ENCODE measurements around the gene NPR3.

The NPR3 gene

DNA sequence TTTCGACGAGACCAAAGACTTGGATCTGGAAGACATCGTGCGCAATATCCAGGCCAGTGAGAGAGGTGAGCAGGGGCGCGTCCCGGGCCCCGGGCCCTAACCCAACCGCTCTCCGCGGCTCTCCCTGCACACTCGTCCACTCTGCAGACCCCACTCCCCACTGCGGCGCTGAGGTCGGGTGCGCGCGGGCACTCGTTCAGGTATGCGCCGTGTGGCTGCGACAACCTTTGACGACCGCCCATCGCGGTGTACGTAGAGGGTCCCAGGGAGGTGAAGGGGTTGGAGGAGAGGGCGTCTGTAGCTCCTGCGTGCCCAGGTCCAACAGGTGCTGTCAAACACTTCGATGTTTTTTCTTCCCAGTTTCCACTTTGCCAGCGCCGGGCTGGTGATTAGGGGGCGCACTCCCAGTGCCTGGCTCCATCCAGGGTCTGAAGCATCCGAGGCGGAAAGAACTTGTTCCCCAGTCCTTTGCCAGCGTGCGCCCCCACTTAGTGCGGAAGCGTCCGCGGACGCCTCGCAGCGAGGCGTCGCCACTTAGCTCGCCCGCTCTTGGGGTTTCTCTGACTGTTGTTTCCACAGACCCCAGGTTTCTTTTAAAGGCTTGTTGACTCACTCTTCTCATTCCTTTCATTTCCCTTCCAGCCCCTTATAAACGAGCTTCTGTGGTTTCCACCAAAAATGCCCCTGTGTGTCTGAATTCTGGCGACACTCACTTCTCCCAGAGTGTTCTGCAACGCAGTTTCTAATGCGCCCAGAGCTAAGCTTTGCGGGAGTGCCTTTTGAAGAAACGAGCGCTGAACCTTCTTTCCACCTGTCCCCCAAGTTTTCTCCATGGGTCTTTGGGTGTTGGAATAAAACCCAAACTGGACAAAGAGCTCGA lies 1.6 kb downstream of the NPR3 start:
- DNase-seq: no peak

DNA sequence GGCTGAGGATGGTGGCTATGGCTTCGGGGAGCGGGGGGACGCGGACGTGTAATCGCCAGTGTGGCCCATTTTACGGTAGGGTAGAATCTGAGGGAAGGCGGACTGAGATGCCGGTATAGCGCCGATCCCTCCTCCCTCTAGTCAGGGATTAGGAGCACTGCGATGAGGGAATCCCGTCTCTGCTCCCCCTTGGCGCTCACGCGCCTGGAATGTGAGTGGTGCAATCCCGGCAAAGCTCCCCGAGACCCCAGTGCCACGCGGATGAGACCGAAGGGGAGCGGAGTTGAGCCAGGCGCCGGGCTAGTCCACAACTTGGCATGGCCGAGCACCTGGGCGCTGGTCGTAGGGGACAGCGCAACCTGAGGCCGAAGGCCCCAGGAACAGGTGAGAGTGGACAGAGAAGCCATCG lies 2.2 kb downstream of the NPR3 start:
- DNase-seq: no peak

DNA sequence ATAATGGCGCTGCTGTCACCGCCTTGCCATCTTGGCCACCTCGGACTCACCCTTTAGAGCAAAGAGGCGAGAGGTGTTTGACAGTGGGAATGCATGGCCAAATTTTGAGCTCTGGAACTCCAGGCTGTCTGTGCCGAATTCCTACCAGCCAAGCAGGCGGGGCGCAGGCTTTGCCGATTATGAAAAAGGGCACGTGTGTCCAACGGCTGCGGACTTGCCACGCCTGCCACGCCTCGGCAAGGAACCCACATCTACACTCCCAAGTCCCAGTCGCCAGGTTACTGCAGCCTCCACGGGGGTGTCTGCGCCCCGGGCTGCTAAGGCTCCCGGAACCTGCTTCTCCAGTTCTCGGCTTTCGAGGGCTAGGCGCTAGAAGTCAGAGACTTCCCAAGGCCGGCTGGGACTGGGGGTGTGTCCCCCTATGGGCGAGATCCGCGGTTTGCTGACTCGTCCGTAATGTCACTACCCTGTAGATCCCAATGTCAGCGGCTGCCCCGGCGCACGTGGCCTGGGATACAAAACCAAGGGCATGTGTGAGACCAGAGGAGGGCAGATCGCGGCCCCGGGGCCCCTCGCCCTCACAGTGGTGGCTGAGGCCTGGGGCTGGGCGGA lies 2.8 kb downstream of the NPR3 start:
- DNase-seq: no peak

DNA sequence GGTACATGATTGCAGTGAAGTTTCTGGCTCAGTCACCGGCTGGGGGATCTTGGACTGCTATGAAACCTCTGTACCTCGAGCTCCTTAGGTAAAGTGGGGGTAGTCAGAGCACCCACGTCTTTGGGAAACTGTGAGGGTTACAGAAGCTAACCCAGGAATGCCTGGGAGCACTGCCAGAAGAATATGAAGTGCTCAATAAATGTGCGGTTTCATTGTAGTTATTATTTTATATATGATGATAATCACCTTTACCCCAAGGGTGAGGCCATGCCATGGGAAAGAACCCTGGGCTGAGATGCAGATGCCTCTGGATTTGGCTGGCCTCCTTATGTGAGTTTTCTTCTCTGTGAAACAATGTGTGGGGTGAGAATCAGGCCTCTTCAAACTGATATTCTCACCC lies 3.7 kb downstream of the NPR3 start:
- no peak for DNase-seq

DNA sequence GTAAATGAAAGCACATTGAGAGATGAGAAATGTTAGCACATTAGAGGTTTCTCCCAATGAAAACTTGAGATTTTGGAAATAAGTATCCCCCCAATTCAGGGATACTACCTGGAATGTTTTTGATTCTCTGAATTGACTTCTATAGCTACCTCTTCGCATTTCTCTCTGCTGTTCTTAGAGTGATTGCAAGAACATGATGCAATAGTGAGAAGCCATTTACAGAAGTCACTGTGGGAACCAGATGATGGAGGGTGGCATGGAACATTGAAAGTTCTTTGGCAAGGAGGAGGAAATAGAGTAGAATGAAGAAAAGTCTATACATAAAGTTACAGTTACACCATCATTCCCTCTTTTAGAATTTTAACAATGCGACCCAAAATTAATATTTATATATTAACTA lies 9.2 kb downstream of the NPR3 start:
- no peak for DNase-seq

DNA sequence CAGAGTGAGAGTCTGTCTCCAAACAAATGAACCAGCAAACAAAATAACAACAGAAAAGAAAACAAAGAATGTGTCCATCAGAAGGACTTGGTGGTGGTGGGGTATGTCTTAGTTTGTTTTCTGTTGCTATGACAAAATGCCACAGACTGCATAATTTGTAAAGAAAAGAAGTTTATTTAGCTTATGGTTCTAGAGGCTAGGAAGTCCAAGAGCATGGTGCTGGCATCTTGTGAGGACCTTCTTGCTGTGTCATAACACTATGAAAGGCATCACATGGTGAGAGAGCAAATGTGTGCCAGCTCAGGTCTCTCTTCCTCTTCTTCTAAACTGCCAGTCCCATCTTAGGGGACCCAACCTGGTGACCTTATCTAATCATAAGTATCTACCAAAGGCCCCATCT lies 10.5 kb downstream of the NPR3 start:
- DNase-seq: no peak

DNA sequence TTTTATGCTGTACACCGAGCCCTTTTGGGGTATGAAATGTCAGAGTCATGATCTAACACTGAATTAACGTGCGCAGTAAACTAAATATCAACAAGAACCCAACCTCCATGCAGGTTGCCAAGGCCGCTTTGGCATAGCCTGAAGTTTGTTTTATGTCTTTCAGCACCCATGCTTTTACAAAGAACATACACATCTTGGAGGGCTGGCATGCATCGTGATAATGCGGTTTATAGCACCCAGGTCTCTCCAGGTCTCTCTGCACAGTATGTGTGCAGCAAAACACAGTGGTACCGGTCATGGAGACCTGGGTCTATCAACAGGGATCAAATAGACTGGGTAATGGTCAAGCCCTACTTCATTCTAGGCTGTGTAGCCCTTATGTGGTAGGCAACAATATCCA lies 11.8 kb downstream of the NPR3 start:
- DNase-seq: no peak

DNA sequence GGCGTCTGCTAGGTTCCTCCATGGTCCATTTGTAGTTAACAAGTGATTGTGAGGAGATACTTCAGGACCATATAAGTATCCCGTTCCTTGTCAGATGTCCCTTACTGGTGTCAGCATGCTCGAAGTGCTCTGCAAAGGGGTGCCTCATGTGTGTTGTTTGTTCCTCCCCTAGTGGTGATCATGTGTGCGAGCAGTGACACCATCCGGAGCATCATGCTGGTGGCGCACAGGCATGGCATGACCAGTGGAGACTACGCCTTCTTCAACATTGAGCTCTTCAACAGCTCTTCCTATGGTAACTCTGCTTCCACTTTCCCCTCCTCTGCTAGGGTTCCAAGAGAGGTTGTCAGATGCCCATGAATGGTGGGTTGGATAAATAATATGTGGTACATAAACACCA lies 13.4 kb downstream of the NPR3 start:
- no peak for DNase-seq

DNA sequence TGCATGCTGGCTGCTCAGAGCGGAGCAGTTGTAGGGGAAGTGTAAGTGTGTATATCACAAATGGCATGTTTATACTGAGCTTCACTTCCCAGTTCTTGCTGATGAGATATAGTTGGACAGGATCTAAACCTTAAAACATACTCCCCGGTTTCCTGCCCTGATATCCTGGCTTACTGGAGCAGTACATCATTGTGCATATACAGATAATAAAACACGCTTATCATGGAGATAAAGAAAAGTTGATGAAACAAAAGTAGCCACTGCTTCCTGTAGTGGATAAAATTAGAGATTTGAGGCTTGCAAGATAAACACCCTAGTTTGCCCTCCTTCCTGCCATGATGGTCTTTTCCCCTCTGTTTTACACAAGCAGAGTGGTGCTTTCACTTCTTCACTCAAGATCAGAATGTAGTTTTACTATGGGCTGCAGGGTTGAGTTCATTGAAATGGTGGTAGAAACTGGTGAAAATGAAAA lies 15.0 kb downstream of the NPR3 start:
- no peak for DNase-seq

DNA sequence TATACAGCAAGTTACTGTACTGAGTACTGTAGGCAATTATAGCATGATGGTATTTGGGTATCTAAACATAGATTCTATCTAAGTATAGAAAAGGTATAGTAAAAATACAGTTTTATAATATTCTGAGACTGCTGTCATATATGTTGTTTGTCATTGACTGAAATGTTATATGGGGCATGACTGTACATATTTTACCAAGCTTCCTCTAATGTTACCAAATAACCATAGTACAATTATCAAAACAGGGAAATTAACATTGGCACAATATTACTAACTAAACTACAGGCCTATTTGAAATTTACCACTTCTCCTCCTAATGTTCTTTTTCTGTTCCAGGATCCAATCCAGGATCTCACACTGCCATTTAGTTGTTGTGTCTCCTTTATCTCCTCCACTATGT lies 18.5 kb downstream of the NPR3 start:
- no peak for DNase-seq

DNA sequence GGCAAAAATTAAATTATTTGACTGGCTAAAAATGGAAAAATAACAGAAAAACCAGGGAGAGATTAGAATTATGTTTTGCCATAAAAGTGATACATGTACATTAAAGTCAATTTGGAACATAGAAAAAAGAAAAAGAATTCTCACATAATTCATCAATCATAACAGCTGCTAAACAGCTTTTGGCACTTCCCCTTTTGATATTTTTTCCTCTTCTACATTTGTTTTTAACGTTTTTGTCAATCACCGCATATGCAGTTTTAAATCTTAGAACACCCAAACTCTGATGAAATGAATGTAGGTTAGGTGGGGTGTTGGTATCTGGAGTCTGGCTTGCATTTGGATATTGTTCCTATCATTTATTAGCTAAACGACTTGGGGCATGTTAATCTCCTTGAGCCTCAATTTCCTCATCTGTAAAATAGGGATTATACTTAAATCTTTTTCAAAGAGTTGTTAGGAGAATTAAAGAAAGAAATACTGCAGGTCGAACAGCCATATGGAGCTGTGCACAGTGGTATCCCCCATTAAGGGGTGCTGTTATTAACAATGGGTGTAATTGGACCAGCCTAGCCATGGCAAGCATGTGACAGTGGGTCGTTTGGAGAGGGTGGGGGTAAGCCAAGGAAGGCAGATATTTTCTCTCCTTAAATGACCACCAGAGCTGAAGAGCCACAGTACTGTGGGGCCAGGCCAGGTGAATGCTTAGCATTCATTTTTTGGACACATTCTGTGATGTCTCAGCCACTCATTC lies 22.6 kb downstream of the NPR3 start:
- no peak for DNase-seq

DNA sequence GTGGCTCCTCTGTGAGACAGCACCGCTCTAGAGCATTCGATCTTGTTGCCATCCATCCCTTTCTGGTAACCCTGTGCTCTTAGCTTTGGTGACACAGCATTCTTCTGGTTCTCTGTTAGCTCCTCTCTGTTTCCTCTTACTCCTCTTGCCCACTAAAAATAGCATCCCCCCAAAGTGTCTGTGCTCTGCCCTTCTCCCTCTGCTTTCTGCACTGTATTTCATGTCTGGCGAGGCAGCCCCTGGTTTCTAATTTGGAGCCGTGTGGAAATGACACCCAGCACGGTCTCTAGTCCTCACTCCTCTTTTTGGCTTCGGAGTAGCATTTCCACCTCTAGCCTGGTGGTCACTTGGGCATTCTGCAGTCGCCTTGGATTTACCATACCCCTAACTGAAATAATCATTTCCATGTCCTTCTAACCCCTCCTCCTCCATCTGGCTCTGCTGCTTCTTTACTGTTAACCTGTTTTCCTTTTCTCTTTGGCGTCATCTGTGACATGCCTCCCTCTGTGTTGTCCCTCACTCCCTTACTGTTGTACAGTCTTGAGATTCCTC lies 23.8 kb downstream of the NPR3 start:
- DNase-seq: no peak

DNA sequence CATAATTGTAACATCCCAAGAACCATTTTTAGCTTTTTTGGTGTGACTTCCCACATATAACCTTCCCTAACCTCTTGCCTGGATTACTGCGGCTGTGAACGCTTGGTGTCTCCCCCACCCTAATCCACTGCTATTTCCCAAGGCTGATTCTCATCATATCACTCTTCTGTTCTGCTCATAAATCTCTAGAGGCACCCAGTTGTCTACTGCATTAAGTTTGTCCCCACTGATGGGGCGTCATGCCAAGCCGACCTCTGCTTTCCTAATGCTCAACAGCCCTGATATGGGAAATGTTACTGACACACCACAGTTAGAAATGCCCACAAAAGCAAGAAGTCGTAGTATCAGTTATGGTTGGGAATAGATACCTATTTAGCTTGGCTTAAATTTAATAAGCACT lies 24.4 kb downstream of the NPR3 start:
- no peak for DNase-seq

DNA sequence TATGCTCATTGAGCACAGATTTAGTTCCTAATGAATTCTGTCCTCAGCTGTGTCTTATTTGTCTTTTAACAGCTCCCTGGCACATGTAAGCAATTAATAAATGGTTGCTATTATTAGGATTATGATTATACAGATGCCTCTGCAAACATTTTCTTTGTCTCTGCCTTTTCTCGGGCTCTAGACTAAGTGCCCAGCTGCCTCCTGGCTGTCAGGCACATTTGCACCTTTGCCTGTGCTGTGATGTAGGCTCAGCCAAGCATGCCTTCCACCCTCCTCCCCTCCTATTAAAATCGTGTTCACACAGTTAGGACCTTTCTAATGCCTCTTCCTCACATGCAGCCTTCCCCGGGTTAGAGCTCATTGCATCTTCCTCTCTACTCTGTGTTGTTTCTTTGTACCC lies 25.7 kb downstream of the NPR3 start:
- no peak for DNase-seq

DNA sequence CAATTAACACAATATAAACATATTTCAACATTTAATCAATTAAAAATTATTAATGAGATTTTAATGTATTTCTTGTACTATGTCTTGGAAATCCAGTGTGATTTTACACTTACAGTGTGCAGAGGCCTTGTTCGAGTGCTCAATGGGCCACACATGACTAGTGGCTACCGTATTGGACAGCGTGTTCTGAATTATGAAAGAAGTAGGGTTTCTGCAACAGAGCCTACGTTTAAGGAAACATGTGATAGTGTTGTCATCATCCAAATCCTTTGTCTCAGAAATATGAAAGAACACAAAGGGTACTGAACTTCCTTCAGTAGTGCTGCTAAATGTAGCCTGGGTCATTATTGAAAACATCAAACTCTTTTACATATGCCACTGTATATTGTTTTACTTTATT lies 29.5 kb downstream of the NPR3 start:
- no peak for DNase-seq

DNA sequence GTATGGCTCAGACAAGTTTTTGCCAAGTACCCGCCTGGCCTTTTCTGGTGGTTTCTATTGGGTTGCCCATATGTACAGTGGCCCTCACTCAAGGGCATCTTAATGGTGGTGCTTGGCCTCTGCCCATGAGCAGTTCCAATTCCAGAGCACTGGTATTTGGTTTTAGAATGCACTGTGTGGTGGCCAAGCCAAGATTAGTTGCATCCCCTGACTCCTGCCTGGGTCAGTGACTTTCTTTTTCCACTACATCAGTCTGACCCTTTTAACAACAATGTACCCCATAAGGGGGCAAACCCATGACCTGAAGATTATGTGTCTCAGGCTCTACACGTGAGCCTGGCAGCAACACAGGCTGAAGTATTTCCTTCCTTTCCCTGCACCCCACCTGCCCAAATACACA lies 34.2 kb downstream of the NPR3 start:
- DNase-seq: no peak

DNA sequence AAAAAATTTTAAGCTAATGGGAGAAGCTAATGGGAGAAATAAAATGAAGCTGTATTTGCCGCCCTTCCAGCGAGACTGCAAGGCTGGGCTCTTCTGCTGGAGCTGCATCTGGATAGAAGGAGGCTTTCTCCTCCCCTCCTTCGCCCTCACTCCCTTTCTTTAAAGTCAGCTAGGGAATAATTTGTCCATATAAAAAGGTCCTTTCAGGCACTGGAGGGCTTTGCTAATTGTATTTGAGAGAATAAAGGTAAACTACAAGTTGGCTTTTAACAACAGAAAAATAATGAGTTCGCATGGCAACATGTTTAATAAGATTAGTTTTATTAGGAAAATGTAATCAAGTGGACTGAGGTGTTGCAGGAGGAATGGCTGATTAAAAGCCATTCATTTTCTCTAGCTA lies 41.3 kb downstream of the NPR3 start:
- no peak for DNase-seq

DNA sequence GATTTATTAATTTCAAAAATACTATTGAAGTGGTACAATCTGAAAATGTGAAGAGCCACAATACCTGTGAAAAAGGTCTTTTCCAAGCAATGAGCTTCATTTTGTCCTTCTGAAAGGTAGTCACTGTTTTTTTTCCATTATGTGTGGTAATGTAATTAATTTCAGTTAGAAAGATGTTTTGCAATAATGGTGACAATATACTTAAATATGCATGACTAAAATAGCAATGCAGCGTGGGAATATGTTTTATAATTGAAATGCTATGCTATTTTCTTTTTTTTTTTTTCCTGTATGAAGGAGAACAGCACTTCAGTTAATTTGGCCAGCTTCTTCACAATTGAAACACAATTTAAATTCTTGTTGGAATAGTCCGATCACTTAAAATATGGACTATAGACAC lies 41.9 kb downstream of the NPR3 start:
- DNase-seq: no peak

DNA sequence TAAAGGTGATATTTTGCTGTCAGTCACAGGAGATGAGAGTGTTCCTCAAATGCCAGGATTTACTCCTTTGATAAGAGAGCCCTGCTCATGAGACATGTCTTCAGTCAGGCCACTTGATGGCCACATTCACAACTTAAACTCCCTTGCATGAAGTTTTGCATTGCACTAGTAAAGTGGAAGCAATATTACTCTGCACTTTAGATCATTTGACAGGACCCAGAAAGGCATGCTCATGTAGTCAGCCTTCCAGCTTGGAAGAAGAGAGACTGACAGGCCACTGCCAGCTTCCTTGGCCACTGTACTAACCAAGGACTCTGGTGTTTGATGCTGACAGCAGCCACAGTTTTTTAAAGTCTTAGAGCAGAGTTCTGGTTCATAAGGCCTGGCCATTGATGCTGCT lies 42.6 kb downstream of the NPR3 start:
- DNase-seq: no peak

DNA sequence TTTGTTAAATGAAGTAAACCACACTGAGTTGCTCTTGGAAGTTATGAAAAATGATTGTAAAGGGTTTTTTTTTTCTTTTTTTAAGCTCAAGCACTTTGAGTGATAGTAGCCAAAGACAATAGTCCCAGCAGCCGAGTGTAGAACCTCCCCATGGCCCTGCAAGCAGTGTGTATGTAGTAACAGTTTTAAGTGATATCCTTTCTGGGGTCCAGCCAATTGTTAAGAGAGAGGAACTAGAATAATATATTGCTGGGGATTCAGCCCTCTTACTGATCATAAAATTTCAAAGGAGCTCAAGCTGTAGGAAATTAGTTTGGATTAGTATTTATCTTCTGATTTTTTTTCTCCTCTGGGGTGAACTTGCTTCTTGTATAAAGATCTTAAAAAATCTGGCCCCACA lies 43.2 kb downstream of the NPR3 start:
- DNase-seq: no peak

DNA sequence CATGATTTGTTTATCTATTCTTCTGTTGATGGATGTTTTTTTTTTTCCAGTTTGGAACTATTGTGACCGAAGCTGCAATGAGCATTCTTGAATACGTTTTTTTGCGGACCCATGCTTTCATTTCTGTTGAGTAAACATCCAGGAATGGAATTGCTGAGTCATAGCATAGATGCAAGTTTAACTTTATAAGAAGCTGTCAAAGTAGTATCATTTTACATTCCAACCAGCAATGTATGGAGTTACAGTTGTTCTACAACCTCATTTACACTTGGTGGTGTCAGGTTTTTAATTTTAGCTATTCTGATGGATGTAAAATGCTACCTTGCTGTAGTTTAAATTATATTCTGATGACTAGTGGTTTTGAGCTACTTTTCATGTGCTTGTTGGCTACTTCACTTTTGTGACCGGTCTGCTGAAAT lies 49.0 kb downstream of the NPR3 start:
- DNase-seq: no peak

DNA sequence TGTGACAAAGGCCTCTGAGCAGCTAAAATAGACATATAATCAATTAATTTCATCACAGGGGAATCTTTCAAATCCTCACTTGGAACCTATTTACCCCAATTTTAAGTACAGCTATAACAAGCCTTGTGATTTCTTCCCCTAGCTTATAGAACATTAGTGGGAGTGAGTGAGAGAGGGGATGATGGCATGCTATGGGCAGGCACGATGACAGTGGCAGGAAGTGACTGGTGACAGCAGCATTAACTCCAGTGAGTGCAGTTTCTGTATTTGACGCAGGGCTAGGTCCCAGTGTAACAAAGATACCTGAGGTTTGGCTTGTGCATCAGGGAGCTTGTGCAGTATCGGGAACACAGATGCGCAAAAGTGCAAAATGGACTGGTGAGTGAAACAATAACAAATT lies 54.1 kb downstream of the NPR3 start:
- no peak for DNase-seq

DNA sequence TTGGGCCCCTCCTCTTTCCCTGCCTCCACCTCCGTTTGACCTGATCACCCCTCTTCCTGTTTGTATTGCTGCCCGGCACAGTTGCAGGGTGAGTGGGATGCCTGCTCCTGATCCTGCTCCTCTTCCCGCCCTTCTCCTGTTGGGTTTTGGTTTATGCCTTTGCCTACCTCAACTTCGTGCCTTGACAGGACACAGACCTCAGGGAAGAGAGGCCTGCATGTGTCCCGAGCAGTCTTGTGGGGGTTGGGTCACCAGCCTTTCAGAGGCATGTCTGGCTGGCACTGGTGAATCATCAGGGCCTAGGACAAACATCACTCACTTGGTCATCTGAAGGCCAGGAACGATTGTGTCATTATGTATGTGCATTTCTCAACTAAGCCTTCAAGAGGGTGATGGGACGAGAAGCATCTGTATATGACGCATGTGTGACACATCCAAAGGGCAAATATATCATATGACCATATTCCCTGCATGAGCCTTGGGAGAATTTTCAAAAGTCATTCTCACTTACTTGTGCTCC lies 56.9 kb downstream of the NPR3 start:
- DNase-seq: no peak

Measured in DMS153 (cell line).